T-helper 1 cell treated with Interleukin-12 subunit alpha and Interleukin-12 subunit beta and Interleukin-4 antibody, amounts not matched to agents 30 ng/mL and 1 ng/mL, for 36 hours (primary cell): ENCODE results near the gene VPS35L. TPM values are rescaled to one million over a fixed set of nuclear protein-coding genes. Genes with fewer than 3 reads are reported as not detected.
"Not testable (repeated sequence)": the region's sequence is repeated elsewhere in the genome, so short reads cannot be mapped to it uniquely, and the experiment has no call there.

Source experiments
- intact Hi-C: fragments of 100-400 bp; cut with micrococcal nuclease; formaldehyde crosslinking; loops from one replicate; pipeline ENCODE4 v1.15.1; 2024
- total RNA-seq: library from RNA; stranded (reverse); gene quantifications from 2 replicates; pipeline ENCODE4 v1.2.3, GENCODE V29; 2022

VPS35L gene
- total RNA-seq, 1 donor from 2014 or later, result 57.5 TPM

DNA sequence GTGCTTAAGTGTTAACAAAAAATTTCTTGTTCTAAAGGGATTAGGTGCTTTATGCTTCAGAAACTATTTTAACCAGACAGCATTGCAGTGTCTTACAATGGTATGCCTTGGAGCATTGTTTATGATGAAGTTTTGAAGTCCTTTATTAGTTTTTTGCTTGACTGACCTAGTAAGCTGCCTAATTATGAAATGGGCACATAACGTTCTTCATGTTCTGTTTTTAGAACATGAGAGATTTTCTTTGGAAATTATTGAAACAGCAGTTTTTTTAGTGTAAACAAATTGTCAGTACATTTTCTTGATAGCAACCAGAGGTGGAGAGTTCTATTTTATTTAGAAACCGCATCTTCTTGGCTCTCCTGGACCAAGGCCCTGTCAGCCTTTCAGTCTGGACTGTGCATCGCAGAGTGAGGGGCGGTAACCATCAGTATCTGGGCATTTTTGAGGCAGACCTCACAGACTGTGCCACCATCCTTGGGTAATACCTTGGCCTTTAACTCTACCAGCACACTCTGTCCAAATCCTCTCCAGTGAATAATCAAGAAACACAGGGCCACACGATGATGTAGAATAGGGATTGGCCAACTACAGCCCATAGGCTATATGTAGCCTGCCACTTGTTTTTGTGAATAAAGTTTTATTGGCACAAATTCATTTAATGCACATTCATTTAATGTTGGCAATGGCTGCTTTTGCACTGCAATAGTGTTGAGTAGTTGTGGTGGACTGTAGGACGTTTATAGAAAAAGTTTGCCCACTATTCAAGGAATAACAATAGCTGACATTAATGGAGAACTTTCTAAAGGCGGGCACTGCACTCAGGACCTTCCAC is 81.1 kb downstream of the VPS35L start:
- intact Hi-C loops, result no loop called here

DNA sequence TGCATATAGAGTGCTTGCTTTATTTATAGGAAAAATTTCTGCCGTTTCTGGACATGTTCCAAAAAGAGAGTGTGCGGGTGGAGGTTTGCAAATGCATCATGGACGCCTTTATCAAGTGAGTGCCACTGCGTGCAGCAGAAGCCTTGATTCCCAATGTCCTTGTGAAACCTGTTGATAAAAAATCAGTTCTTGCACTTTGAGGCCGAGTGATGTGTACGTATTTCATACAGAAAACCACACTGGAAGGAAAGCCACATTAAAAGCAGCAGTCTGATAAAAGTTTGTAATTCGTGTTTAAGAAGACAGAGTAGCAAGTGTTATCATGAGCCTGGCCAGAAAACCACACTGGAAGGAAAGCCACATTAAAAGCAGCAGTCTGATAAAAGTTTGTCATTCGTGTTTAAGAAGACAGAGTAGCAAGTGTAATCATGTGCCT is 84.5 kb downstream of the VPS35L start:
- intact Hi-C loops, result no loop called here

GRCh38 chr16:19642501-19642900 is 87.0 kb downstream of the VPS35L start:
- intact Hi-C loops, result no loop called here

DNA sequence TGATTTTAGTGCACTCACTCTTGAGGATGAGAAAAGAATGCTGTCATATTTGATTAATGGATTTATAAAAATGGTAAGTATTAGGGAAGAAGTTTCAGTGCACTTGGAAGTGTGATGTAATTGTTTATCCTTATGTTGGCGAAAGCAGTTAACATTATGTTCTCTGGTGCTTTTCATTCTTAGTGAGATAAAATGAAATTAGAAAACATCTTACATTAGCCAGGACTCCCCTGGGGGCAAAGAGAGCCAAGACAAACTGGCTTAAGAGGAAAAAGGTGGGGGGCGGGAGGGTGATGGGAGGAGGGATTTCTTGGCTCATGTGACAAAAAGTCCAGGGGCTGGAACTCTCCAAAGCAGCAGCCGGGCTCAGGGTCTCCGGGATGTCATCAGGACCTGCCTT is 89.4 kb downstream of the VPS35L start:
- intact Hi-C loops, result no loop called here

DNA sequence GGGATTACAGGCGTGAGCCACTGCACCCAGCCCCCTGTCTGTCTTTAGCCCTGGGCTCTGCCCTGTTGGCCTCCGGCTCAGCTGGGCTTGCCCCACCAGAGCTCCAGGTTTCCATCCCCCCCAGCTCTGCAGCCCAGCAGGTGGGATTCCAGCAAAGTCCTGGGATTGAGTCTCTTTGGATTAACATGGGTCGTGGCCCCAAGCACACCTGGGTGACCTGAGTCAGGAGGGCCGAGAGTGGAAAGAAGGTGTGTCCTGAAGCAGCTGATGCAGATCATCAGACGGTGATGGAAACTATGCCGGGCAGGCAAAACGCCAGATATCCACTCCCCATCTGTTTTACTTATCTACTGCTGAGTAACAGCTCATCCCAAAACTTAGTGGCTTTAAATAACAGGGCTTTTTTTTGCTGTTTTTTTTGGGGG is 90.1 kb downstream of the VPS35L start:
- intact Hi-C loops, result no loop called here

DNA sequence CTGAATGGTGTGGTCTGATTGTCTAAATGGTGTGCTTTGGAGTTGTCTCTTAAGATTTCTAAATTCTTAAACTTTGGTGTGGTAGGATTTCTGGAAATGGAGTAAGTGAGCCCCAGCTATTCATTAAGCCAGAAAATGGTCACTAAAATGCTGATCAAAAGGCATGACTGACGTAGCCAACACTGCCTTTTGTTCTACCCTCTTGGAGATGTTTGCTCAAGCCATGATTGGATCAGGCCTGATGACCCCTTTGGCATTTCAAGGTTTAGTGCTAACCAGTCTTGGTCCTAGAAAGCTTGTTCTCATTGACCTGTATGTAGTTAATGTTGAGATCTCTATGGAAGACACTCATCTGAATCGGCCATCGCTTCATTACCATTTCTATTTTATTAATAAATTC is 94.5 kb downstream of the VPS35L start:
- intact Hi-C loops, result no loop called here

- intact Hi-C loops, result no loop called here
Measured at GRCh38 chr16:19654147-19654546, 98.6 kb downstream of the VPS35L start.

DNA sequence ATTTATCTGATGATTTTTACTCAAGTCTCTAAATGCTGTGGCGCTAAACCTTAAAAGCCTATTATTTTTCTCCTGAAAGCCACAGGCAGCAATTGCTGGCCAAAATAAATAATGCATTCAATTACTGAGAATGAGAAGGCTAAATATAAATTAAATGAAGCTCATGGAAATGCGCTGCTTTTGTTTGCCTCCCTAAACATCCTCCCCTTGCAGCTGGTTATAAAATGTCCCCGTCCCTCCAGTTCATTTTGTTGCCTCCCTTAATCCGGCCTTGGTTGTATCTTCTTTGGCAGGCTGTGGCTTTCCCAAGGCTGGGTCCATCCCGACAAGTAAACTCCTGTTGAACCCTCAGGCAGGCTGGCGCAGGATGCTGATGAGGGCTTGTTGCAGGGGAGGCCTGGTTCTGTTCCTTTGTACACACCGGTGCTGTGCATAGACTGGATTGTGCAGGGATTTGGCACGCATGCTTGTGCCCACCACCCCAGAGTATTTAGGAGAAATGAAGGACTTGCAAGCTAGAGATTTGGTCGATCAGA is 99.8 kb downstream of the VPS35L start:
- intact Hi-C loops, result no loop called here

- intact Hi-C loops, result no loop called here
Measured at GRCh38 chr16:19657831-19658230, 102.3 kb downstream of the VPS35L start.

DNA sequence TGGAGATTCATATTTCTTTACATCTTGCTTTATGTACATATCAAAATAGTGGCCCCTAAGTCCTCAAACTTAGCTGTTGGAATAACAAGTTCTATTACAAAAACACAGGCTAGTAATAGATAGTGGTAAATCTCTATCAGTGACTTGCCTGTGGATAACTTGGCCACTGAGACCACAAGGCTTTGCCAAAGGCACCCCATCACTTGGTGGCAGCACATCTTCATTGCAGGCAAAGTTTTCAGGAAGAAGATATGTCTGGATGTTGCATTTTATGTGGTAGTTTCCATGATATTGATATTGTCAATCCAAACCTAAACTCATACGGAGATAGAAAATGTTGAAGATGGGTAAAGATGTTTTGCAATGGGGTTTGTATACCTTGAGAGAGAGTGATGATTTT is 104.1 kb downstream of the VPS35L start:
- intact Hi-C loops, result no loop called here

- intact Hi-C loops, result no loop called here
Measured at GRCh38 chr16:19660432-19660831, 104.9 kb downstream of the VPS35L start.

- intact Hi-C loops, result no loop called here
Measured at GRCh38 chr16:19662351-19662750, 106.8 kb downstream of the VPS35L start.

GRCh38 chr16:19664166-19664565 is 108.7 kb downstream of the VPS35L start:
- intact Hi-C loops, result no loop called here

DNA sequence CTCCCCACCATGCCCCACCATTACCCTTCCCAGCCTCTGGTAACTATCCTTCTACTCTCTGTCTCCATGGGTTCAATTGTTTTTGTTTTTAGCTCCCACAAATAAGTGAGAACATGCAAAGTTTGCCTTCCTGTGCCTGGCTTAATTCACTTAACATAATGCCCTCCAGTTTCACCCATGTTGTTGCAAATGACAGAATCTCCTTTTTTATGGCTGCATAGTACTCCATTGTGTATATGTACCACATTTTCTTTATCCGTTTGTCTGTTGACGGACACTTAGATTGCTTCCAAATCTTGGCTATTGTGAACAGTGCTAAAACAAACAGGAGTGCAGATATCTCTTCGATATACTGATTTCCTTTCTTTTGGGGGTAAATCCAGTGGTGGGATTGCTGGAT is 109.8 kb downstream of the VPS35L start:
- intact Hi-C loops, result not testable (repeated sequence)

GRCh38 chr16:19666477-19666876 is 111.0 kb downstream of the VPS35L start:
- intact Hi-C loops, result no loop called here

DNA sequence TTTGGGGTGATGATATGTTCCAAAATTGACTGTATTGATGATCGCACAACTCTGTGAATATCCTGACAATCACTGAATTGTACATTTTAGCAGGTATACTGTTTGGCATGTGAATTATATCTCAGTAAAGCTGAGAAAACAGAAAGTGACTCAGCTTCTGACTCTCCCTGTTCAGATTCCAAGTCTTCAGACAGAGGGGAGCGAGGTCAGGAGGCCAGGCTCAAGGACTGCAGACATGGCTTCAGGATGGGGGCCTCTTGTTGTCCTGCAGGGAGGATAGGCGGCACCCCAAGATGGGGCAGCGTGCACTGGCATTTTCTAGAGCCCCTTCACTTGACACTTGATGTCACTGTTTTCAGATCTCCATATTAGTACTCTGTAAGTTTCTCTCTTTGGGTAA is 116.9 kb downstream of the VPS35L start:
- intact Hi-C loops, result no loop called here

DNA sequence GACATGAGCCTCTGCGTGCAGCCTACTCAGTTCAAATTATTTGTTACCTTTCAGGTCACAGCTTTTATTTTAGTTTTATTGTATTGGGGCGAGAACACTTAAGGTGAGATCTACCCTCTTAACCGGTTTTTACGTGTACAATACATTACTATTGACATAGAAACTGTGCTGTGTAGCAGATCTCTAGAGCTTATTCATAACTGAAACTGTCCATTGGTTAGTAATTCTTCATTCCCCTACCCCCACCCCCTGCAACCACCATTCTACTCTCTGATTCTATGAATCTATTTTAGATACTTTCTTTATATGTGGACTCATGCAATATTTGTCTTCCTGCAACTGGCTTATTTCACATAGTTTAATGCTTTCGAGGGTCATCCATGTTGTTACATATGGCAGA is 119.0 kb downstream of the VPS35L start:
- intact Hi-C loops, result no loop called here

DNA sequence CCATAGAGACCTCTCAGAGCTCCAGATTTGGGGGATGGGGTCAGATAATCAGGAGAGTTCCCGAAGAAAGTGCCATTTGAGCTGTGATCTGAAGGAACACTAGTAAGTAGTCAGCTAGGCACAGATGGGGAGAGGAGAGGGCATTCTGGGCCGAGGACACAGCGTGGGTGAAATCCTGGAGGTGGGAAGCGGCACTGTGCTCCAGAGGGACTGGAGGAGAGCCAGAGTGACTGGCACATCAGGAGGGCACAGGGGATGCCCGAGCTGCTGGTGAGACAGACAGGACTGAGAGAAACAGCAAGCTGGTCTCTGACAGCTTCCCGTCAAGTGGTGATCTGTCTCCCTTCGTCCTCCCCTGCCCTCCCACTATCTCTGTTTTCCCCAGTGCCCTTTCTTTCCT is 121.9 kb downstream of the VPS35L start:
- intact Hi-C loops, result no loop called here

GRCh38 chr16:19678804-19679203 is 123.3 kb downstream of the VPS35L start:
- intact Hi-C loops, result no loop called here

DNA sequence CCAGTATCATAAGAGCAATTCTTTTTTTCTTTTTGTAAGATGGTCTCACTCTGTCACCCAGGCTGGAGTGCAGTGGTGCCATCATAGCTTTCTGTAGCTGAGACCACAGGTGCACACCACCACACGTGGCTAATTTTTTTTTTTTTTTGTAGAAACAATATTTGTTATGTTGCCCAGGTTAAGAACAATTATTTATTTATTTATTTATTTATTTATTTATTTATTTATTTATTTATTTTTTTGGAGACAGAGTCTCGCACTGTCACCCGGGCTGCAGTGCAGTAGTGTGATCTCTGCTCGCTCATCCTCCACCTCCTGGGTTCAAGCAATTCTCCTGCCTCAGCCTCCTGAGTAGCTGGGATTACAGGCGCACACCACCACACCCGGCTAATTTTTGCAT is 123.8 kb downstream of the VPS35L start:
- intact Hi-C loops, result not testable (repeated sequence)

DNA sequence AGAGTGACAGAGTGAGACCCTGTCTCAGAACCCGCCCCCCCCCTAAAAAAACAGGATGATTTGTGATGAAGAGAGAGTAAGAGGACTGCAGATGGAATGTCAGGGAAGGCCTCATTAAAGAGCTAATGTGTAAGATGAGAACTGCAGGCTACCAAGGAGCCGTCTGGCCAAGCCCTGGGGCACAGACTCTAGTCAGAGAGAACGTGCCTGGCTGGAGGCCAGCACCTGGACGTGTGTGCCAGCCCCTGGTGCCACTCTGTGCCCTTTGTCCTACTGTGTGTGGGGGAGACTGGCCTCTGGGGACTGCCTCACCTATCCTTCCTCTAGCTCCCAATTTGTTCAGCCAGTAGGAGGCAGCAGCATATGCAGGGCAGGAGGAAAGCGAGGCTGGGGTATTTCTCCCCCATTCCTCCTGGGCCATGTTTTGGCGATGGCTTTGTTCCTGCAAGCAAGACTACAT is 125.4 kb downstream of the VPS35L start:
- intact Hi-C loops, result no loop called here

- intact Hi-C loops, result no loop called here
Measured at GRCh38 chr16:19681637-19682036, 126.1 kb downstream of the VPS35L start.
